K562 (cell line): ENCODE measurements around the gene PLCL2. TPM values are rescaled to one million over a fixed set of nuclear protein-coding genes. Genes with fewer than 3 reads are reported as not detected.

Experiments
- ATAC-seq: fragments of 200-7000 bp; cut with Tn5 transposase; 3 replicates; pipeline ENCODE4 v1.9.1; 2020; ENCODE audit warnings: moderate library complexity
- BruUV-seq: library from RNA; stranded (reverse); fragments of 400-500 nt; replicated peaks from 2 replicates; lab custom pipeline; 2021; lab: Mats Ljungman, UMichigan
- CTCF ChIA-PET: fragments of 300-600 bp; formaldehyde crosslinking; extraction: SDS; loops from one replicate; lab custom pipeline; 2021; ENCODE audit warnings: low intra/inter-chr PET ratio; lab: Yijun Ruan, JAX
- POLR2A ChIA-PET: fragments of 300-600, 350-650 bp; sonication (Branson Sonifier 250); formaldehyde crosslinking; extraction: SDS; loops from one replicate; lab custom pipeline; 2021; ENCODE audit warnings: antibody characterized with exemption, inconsistent platforms; lab: Yijun Ruan, JAX
- DNase-seq, 4 experiments: peaks; one replicate each; pipeline versions ENCODE4 v3.0.0 to v3.0.0-alpha.2; 2011 to 2018; ENCODE audit warnings: low spot score in 3 of 4, mixed read lengths in 3 of 4; ENCODE audit errors: extremely low read depth in 1 of 4
- FAIRE-seq: peaks from 2 replicates; lab custom pipeline; 2011; peaks lifted over from hg19 to GRCh38; lab: Jason Lieb, UNC
- H2AFZ ChIP-seq: 2 replicates; pipeline ENCODE4 v1.6.0; 2011; ENCODE audit warnings: low read depth, low read length, control low read depth, inconsistent platforms
- H3K27ac ChIP-seq: fragments of 200-600 bp; 3 replicates; pipeline ENCODE4 v1.8.0; 2011; ENCODE audit warnings: low read depth, mild to moderate bottlenecking, control low read depth, inconsistent platforms, low read length, moderate library complexity, mixed read lengths; ENCODE audit errors: extremely low read depth
- H3K27me3 ChIP-seq, 2 experiments: fragments of 300-600 bp in 1 of 2; 2 replicates in 1 of 2; 3 replicates in 1 of 2; pipeline versions ENCODE4 v1.6.0 to v1.8.0; 2011; ENCODE audit warnings: inconsistent platforms in 2 of 2, low read length in 2 of 2, mild to moderate bottlenecking in 1 of 2, mixed read lengths in 1 of 2, moderate library complexity in 1 of 2; ENCODE audit not compliant: control insufficient read depth in 2 of 2, insufficient read depth in 2 of 2
- H3K36me3 ChIP-seq: fragments of 300-600 bp; 3 replicates; pipeline ENCODE4 v1.8.0; 2011; ENCODE audit warnings: mild to moderate bottlenecking, low read length, inconsistent platforms; ENCODE audit not compliant: control insufficient read depth, insufficient read depth
- H3K4me1 ChIP-seq, 2 experiments: fragments of 200-600 bp in 1 of 2; replicated peaks in 1 of 2; 2 replicates in 1 of 2; 3 replicates in 1 of 2; pipeline versions ENCODE4 v1.5.1 to v1.8.0; 2011; ENCODE audit warnings: inconsistent platforms in 2 of 2, low read length in 2 of 2, mild to moderate bottlenecking in 1 of 2, mixed read lengths in 1 of 2, moderate library complexity in 1 of 2; ENCODE audit not compliant: control insufficient read depth in 2 of 2, insufficient read depth in 2 of 2
- H3K4me2 ChIP-seq: 2 replicates; pipeline ENCODE4 v1.6.1; 2011; ENCODE audit warnings: low read length, control low read depth, inconsistent platforms, mixed read lengths; ENCODE audit not compliant: insufficient read depth
- H3K4me3 ChIP-seq: fragments of 200-600 bp; sonication (generic), shearing (Covaris generic); 2 replicates; pipeline ENCODE4 v1.5.1; 2016; ENCODE audit warnings: control low read depth, inconsistent platforms
- H3K79me2 ChIP-seq: fragments of 200-600 bp; 3 replicates; pipeline ENCODE4 v1.8.0; 2011; ENCODE audit warnings: low read length, inconsistent platforms; ENCODE audit not compliant: control insufficient read depth, insufficient read depth
- H3K9ac ChIP-seq, 2 experiments: 2 replicates each; pipeline versions ENCODE4 v1.6.0 to v1.6.1; 2011; ENCODE audit warnings: low read depth in 2 of 2, low read length in 2 of 2, control low read depth in 1 of 2, inconsistent platforms in 1 of 2, mild to moderate bottlenecking in 1 of 2, mixed read lengths in 1 of 2; ENCODE audit not compliant: insufficient read depth in 1 of 2
- H3K9me1 ChIP-seq: one replicate; pipeline ENCODE4 v1.6.0; 2011; ENCODE audit warnings: inconsistent platforms, mild to moderate bottlenecking, low read length, moderate library complexity; ENCODE audit not compliant: control insufficient read depth, insufficient read depth
- H3K9me3 ChIP-seq: replicated peaks from 2 replicates; pipeline ENCODE4 v1.5.1; 2011; ENCODE audit warnings: low read depth, low read length, inconsistent platforms; ENCODE audit not compliant: control insufficient read depth, insufficient read depth
- H4K20me1 ChIP-seq: replicated peaks from 2 replicates; pipeline ENCODE4 v1.6.1; 2011; ENCODE audit warnings: low read length, inconsistent platforms, mixed read lengths; ENCODE audit not compliant: control insufficient read depth, insufficient read depth
- CBFB ChIP-seq: sonication (generic); formaldehyde crosslinking; IDR thresholded peaks from 2 replicates; pipeline ENCODE4 v1.4.0; 2020; ENCODE audit warnings: mild to moderate bottlenecking, missing genetic modification reagents
- E2F3 ChIP-seq: fragments of 250-450 bp; sonication (Bioruptor Pico); IDR thresholded peaks from 2 replicates; pipeline ENCODE4 v1.4.0; 2020; ENCODE audit warnings: mild to moderate bottlenecking
- HDGF ChIP-seq: fragments of 450-650 bp; IDR thresholded peaks from 2 replicates; pipeline ENCODE4 v1.6.1; 2016
- L3MBTL2 ChIP-seq: fragments of 450-650 bp; IDR thresholded peaks from 2 replicates; pipeline ENCODE4 v1.6.1; 2016; ENCODE audit warnings: mild to moderate bottlenecking, moderate library complexity
- MBD2 ChIP-seq: sonication (generic); IDR thresholded peaks from 2 replicates; pipeline ENCODE4 v1.6.1; 2016; ENCODE audit warnings: low read depth, borderline replicate concordance
- MEF2A ChIP-seq: IDR thresholded peaks from 2 replicates; pipeline ENCODE4 v1.6.1; 2011; ENCODE audit warnings: low read depth, mild to moderate bottlenecking, low read length, moderate library complexity; ENCODE audit not compliant: control insufficient read depth
- PHF20 ChIP-seq: fragments of 450-650 bp; IDR thresholded peaks from 2 replicates; pipeline ENCODE4 v1.6.1; 2018; ENCODE audit not compliant: partially characterized antibody
- SP2 ChIP-seq: IDR thresholded peaks from 2 replicates; pipeline ENCODE4 v1.6.1; 2011; ENCODE audit warnings: mild to moderate bottlenecking, low read depth, low read length, moderate library complexity; ENCODE audit not compliant: poor library complexity, severe bottlenecking; ENCODE audit errors: extremely low read depth
- TAF1 ChIP-seq: IDR thresholded peaks from 2 replicates; pipeline ENCODE4 v1.6.1; 2011; ENCODE audit warnings: mild to moderate bottlenecking, low read length, moderate library complexity; ENCODE audit not compliant: insufficient read depth, control insufficient read depth, severe bottlenecking; ENCODE audit errors: extremely low read depth
- TAL1 ChIP-seq: fragments of 450-650 bp; IDR thresholded peaks from 2 replicates; pipeline ENCODE4 v1.6.1; 2016; ENCODE audit warnings: mild to moderate bottlenecking
- U2AF2 ChIP-seq: fragments of 200-400 bp; formaldehyde crosslinking; optimal IDR thresholded peaks from 2 replicates; pipeline ENCODE3; 2017; ENCODE audit warnings: low read depth, mild to moderate bottlenecking, low read length
- ZC3H4 ChIP-seq: sonication (generic); formaldehyde crosslinking; IDR thresholded peaks from 2 replicates; pipeline ENCODE4 v1.9.0; 2021; ENCODE audit warnings: missing genetic modification reagents, borderline replicate concordance
- ZNF436 ChIP-seq: fragments of 250-450, 450-650 bp; sonication (Bioruptor Pico); formaldehyde crosslinking; IDR thresholded peaks from 2 replicates; pipeline ENCODE4 v1.7.0; 2020; ENCODE audit warnings: mild to moderate bottlenecking
- ZNF785 ChIP-seq: fragments of 250-450 bp; sonication (Bioruptor Pico); IDR thresholded peaks from 2 replicates; pipeline ENCODE4 v1.4.0; 2020; ENCODE audit warnings: mild to moderate bottlenecking
- WGBS: fragments of 100-300 bp; shearing (Covaris generic); methylation state at CpG from one replicate; pipeline ENCODE4 v1.1.6; 2016; ENCODE audit warnings: low coverage, mixed read lengths; ENCODE audit not compliant: insufficient coverage; ENCODE audit errors: missing lambda C conversion rate; 5-methylcytosine and 5-hydroxymethylcytosine counted together
- in situ Hi-C: fragments of 300-500 bp; cut with MboI; formaldehyde crosslinking; loops from 4 replicates; pipeline ENCODE4 v1.15.0; 2018; ENCODE audit warnings: inconsistent platforms, mixed read lengths
- intact Hi-C: fragments of 100-400 bp; cut with micrococcal nuclease; formaldehyde crosslinking; loops from 2 replicates; pipeline ENCODE4 v1.14.2; 2022
- polyA plus RNA-seq, 8 experiments: library from polyadenylated mRNA; depleted of rRNA in 4 of 8; stranded (reverse) in 5 of 8; unstranded in 3 of 8; fragments of >200 nt; fragmentation: Nextera tagmentation in 2 of 8; fragmentation: Illumina TruSeq in 1 of 8; extraction: Ambion mirVana in 2 of 8; extraction: Trizol in 1 of 8; gene quantifications; 2 replicates each; pipeline versions ENCODE4 v1.2.1 to v1.2.3, GENCODE V29; 2011 to 2014; ENCODE audit warnings: inconsistent platforms in 1 of 8, missing spikeins in 1 of 8
- total RNA-seq, 7 experiments: library from RNA; depleted of rRNA in 6 of 7; stranded (reverse); fragments of >200 nt in 6 of 7; fragmentation: Illumina TruSeq in 2 of 7; extraction: Trizol in 2 of 7; gene quantifications; 2 replicates each; pipeline versions ENCODE4 v1.2.1 to v1.2.3, GENCODE V29; 2011 to 2021; ENCODE audit warnings: low replicate concordance in 1 of 7
- TF ChIP-seq, protein P1 (sequence below): fragments of 250-450 bp; sonication (Bioruptor Pico); IDR thresholded peaks from 2 replicates; pipeline ENCODE4 v1.5.0; 2022; ENCODE audit warnings: mild to moderate bottlenecking
- TF ChIP-seq, protein P2 (sequence below): fragments of 450-650 bp; formaldehyde crosslinking; IDR thresholded peaks from 2 replicates; pipeline ENCODE4 v1.4.0; 2022; ENCODE audit warnings: missing genetic modification characterization
- TF ChIP-seq, protein P3 (sequence below): sonication (generic); formaldehyde crosslinking; IDR thresholded peaks from 2 replicates; pipeline ENCODE4 v1.8.1; 2022; ENCODE audit warnings: missing genetic modification reagents

PLCL2 gene
- total and polyA plus RNA-seq, 9 of the 15 experiments (the other 6 are each of a cell fraction or from before 2014, with no cell fraction given): 0.03 to 0.18 (median 0.11) TPM; not detected in 2

DNA sequence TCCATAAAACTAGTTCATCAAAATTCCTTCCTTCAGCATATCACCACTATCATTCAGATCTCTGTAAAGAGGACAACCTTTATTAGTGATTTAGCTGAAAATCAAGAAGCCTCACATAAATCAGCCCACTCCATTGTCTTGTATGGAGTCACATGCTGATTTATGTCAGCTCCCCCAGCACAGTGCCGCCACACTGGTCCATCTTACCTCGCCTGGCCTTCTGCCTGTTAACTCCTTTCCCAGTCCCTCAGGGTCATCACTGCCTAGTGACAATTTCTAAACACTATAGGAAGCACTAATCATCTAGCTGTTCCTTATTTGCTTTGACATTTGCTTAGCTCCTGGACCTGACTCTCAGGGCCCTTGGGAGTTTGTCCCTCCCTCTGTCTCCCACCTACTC, 75.4 kb downstream of the PLCL2 start (continued):
- TF ChIP-seq, protein P1, sequence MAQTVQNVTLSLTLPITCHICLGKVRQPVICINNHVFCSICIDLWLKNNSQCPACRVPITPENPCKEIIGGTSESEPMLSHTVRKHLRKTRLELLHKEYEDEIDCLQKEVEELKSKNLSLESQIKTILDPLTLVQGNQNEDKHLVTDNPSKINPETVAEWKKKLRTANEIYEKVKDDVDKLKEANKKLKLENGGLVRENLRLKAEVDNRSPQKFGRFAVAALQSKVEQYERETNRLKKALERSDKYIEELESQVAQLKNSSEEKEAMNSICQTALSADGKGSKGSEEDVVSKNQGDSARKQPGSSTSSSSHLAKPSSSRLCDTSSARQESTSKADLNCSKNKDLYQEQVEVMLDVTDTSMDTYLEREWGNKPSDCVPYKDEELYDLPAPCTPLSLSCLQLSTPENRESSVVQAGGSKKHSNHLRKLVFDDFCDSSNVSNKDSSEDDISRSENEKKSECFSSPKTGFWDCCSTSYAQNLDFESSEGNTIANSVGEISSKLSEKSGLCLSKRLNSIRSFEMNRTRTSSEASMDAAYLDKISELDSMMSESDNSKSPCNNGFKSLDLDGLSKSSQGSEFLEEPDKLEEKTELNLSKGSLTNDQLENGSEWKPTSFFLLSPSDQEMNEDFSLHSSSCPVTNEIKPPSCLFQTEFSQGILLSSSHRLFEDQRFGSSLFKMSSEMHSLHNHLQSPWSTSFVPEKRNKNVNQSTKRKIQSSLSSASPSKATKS (CRISPR knock-in tag): no peak
- TF ChIP-seq U2AF2 (no peak), SP2 (no peak)

DNA sequence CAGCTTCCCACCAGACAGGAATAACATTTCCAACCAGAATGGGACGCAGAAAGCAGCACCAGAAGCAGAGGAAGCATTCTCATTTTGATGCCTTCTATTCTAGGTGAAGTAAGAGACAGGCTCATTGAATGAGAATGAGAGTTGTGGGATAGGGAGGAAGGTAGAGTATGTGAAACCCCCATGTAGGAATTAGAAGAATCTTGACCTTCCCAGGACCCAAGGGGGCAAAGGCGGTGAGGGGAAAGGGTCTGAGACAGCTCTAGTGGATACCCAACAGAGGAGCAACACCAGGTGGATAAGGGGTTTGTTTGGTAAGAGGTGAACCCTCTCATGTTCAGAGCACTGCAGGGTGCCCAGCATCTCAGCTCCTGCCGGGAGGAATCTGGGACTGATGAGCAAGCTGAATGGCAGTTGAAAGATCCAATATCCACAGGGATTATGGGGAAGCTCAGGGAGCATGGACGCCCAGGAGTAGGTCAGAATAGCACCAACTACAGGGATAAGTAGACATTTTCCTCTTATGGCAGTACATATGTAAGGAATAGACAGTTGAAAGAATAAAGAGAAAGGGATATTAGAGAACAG, 77.0 kb downstream of the PLCL2 start:
- no peaks in the 10 kb centered on the region for H3K27me3 ChIP-seq
- no peaks in the 10 kb centered on the region for H3K79me2 ChIP-seq
- no peak overlapping the region for H2AFZ ChIP-seq
- no peaks in the 10 kb centered on the region for H3K4me1 ChIP-seq
- ChIA-PET CTCF (no interaction called here), POLR2A (interaction anchor here (0.6 to 2.3 kb wide), 3 partner anchors 12 to 561 kb away, joined by 3 to 8 read pairs (median 4); no protein-coding TSS in a partner anchor)
- DNase-seq (no peak), ATAC-seq (no peak), FAIRE-seq (no peak)
- H3K9ac ChIP-seq: no peak overlapping the region
- no peak overlapping the region for H3K4me2 ChIP-seq
- no peaks in the 10 kb centered on the region for H3K36me3 ChIP-seq
- intact Hi-C loops (no loop called here), in situ Hi-C loops (no loop called here)
- BruUV-seq: no TSS peak
- H3K4me3 ChIP-seq: no peak overlapping the region
- no peaks in the 10 kb centered on the region for H3K9me1 ChIP-seq
- H4K20me1 ChIP-seq: no peaks in the 10 kb centered on the region
- H3K27ac ChIP-seq: no peak overlapping the region
- WGBS: 2% methylated on average over 4 of the region's 4 CpGs
- TF ChIP-seq E2F3 (CRISPR knock-in tag): no peak
- no peak for TF ChIP-seq ZC3H4 (CRISPR knock-in tag)
- TF ChIP-seq PHF20: no peak
- TF ChIP-seq TAF1: no peak
- TF ChIP-seq ZNF785 (CRISPR knock-in tag): no peak
- TF ChIP-seq TAL1: no peak
- no peak for TF ChIP-seq MEF2A
- TF ChIP-seq, protein P2, sequence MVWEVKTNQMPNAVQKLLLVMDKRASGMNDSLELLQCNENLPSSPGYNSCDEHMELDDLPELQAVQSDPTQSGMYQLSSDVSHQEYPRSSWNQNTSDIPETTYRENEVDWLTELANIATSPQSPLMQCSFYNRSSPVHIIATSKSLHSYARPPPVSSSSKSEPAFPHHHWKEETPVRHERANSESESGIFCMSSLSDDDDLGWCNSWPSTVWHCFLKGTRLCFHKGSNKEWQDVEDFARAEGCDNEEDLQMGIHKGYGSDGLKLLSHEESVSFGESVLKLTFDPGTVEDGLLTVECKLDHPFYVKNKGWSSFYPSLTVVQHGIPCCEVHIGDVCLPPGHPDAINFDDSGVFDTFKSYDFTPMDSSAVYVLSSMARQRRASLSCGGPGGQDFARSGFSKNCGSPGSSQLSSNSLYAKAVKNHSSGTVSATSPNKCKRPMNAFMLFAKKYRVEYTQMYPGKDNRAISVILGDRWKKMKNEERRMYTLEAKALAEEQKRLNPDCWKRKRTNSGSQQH (CRISPR knock-in tag): no peak
- no peak for TF ChIP-seq MBD2
- no peak for TF ChIP-seq ZNF436 (CRISPR knock-in tag)
- TF ChIP-seq CBFB: no peak
- no peak for TF ChIP-seq HDGF
- no peak for TF ChIP-seq L3MBTL2
- TF ChIP-seq, protein P3, sequence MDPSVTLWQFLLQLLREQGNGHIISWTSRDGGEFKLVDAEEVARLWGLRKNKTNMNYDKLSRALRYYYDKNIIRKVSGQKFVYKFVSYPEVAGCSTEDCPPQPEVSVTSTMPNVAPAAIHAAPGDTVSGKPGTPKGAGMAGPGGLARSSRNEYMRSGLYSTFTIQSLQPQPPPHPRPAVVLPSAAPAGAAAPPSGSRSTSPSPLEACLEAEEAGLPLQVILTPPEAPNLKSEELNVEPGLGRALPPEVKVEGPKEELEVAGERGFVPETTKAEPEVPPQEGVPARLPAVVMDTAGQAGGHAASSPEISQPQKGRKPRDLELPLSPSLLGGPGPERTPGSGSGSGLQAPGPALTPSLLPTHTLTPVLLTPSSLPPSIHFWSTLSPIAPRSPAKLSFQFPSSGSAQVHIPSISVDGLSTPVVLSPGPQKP (CRISPR knock-in tag): no peak
- no peaks in the 10 kb centered on the region for H3K9me3 ChIP-seq
